ENCODE measurements around the gene SYNPO2L. TPM values are rescaled to one million over a fixed set of nuclear protein-coding genes. Genes with fewer than 3 reads are reported as not detected.

SYNPO2L gene
- total and polyA plus RNA-seq, 2 donors (not counting 1 experiment from before 2014, with no cell fraction given): under 0.01 to 0.27 TPM

DNA sequence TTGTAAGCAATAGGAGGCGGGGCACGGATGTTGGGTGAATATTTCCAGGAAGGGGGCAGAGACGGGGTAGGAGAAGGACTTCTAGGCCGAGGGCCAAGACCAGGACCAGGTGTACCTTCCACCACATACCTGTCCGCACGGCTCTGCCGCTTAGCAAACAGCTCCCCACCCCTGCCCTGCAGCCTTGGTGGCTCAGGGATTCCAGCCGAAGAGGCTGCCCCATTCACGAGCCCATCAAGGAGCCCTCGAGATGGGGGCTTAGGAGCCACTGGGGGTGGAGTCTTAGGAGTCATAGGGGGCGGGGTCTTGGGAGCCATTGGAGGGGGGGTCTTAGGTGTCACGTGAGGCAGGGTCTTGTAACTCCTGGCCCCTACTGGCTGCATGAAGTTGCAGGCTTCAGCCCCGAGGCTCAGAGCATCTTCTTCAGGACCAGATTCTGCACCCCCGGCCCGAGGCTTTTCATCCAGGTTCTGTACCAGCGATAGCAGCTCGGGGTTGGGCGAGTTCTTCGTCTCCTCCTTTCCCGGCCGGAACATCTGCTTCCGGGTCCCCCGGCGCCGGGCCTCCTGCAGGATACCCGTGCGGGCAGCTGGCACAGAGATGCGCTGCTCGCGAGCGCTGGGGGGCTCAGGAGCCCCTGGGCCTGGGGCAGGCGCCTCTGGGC lies 8.5 kb downstream of the SYNPO2L start:
- Histone ChIP-seq H3K79me2 (ENCODE audit: control insufficient read depth, insufficient read depth, low read length) (no peaks in the 10 kb centered on the region), H2AFZ (ENCODE audit: low read length) (peak overlapping the region; percentile 69), H3K9ac (ENCODE audit: insufficient read depth, low read length) (peak overlapping the region; percentile 59), H3K4me2 (ENCODE audit: extremely low read depth, insufficient read depth, low read length) (peak overlapping the region; percentile 58), H3K36me3 (ENCODE audit: control insufficient read depth, insufficient read depth, low read length) (no peaks in the 10 kb centered on the region), H3K4me3 (replicated peaks in 1 of 4; ENCODE audit: control extremely low read depth in 1 of 4, insufficient read depth in 1 of 4, low read depth in 3 of 4, low read length in 4 of 4) (peak overlapping the region in 3 of 4 experiments; percentile 13 to 65 (median 62)), H4K20me1 (ENCODE audit: control insufficient read depth, extremely low read depth, insufficient read depth, low read length) (no peaks in the 10 kb centered on the region), H3K4me1 (ENCODE audit: control insufficient read depth, extremely low read depth, insufficient read depth, low read length) (peaks cover 15% of the 10 kb centered on the region), H3K27ac (ENCODE audit: insufficient read depth, low read length) (no peak overlapping the region), H3K27me3 (ENCODE audit: control insufficient read depth, insufficient read depth, low read length) (no peaks in the 10 kb centered on the region), H3K9me3 (ENCODE audit: control insufficient read depth, insufficient read depth, low read depth, low read length) (no peaks in the 10 kb centered on the region)
- peak; percentile 40 to 56 for DNase-seq (ENCODE audit: low read depth in 2 of 2)
- TF ChIP-seq, protein P1, sequence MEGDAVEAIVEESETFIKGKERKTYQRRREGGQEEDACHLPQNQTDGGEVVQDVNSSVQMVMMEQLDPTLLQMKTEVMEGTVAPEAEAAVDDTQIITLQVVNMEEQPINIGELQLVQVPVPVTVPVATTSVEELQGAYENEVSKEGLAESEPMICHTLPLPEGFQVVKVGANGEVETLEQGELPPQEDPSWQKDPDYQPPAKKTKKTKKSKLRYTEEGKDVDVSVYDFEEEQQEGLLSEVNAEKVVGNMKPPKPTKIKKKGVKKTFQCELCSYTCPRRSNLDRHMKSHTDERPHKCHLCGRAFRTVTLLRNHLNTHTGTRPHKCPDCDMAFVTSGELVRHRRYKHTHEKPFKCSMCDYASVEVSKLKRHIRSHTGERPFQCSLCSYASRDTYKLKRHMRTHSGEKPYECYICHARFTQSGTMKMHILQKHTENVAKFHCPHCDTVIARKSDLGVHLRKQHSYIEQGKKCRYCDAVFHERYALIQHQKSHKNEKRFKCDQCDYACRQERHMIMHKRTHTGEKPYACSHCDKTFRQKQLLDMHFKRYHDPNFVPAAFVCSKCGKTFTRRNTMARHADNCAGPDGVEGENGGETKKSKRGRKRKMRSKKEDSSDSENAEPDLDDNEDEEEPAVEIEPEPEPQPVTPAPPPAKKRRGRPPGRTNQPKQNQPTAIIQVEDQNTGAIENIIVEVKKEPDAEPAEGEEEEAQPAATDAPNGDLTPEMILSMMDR (conservative IDR thresholded peaks at IDR 0.05 in 1 of 2, IDR thresholded peaks at IDR 0.05 in 1 of 2; ENCODE audit: low read depth in 1 of 2, low read length in 2 of 2): no peak
- no peak for TF ChIP-seq EZH2 (IDR thresholded peaks at IDR 0.05; ENCODE audit: low read length, missing control alignments)

DNA sequence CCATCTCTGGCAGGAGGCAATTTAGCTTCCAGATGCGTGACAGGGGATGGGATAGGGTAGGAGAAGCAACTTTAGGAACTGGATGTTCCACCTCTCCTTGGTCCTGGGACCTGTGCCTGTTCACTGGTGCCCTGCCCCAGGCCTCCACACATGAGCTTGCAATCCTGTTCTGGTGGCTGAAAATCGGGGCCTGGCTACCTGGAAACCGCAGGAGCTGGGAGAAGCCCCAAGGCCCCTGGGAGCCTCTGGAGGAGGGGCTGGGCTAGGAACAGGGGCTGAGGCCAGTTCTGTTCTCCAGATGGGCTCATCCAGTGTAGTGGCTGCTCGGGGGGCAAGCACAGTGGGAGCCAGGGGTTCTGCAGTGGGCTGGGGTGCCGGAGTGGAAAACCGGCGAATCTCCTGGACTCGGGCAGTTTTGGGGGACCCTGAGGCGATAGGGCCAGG lies 9.2 kb downstream of the SYNPO2L start:
- no peak overlapping the region for H3K27ac ChIP-seq (ENCODE audit: insufficient read depth, low read length)
- no peak overlapping the region for H3K4me2 ChIP-seq (ENCODE audit: extremely low read depth, insufficient read depth, low read length)
- no peaks in the 10 kb centered on the region for H4K20me1 ChIP-seq (ENCODE audit: control insufficient read depth, extremely low read depth, insufficient read depth, low read length)
- H3K79me2 ChIP-seq (ENCODE audit: control insufficient read depth, insufficient read depth, low read length): no peaks in the 10 kb centered on the region
- H3K4me1 ChIP-seq (ENCODE audit: control insufficient read depth, extremely low read depth, insufficient read depth, low read length): peaks cover 15% of the 10 kb centered on the region
- no peak overlapping the region for H2AFZ ChIP-seq (ENCODE audit: low read length)
- H3K27me3 ChIP-seq (ENCODE audit: control insufficient read depth, insufficient read depth, low read length): no peaks in the 10 kb centered on the region
- DNase-seq (ENCODE audit: low read depth in 2 of 2): no peak
- no peaks in the 10 kb centered on the region for H3K36me3 ChIP-seq (ENCODE audit: control insufficient read depth, insufficient read depth, low read length)
- TF ChIP-seq, protein P1 (conservative IDR thresholded peaks at IDR 0.05 in 1 of 2, IDR thresholded peaks at IDR 0.05 in 1 of 2; ENCODE audit: low read depth in 1 of 2, low read length in 2 of 2): no peak
- TF ChIP-seq EZH2 (IDR thresholded peaks at IDR 0.05; ENCODE audit: low read length, missing control alignments): no peak
- no peaks in the 10 kb centered on the region for H3K9me3 ChIP-seq (ENCODE audit: control insufficient read depth, insufficient read depth, low read depth, low read length)
- H3K4me3 ChIP-seq (replicated peaks in 1 of 4; ENCODE audit: control extremely low read depth in 1 of 4, insufficient read depth in 1 of 4, low read depth in 3 of 4, low read length in 4 of 4): no peak overlapping the region
- no peak overlapping the region for H3K9ac ChIP-seq (ENCODE audit: insufficient read depth, low read length)

DNA sequence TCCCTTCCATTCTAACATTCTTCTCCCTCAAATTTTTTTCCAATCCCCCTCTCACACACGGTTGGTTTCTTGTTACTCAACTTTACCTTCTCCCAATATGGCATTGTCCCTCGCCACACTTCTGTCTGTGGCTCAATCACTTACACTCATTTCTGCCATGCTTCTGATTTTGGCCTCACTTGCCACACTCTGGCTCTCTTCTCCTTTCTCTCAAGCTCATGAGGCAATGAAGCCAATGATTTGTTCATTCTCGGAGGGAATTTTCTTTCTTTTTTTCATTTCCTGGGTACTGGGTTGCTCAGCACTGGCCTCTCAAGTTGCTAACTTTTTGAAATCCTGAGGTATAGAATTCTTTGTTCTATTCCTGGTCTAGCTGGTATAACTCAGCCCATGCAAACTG lies 10.6 kb downstream of the SYNPO2L start:
- Histone ChIP-seq H2AFZ (ENCODE audit: low read length) (no peak overlapping the region), H3K36me3 (ENCODE audit: control insufficient read depth, insufficient read depth, low read length) (no peaks in the 10 kb centered on the region), H3K9ac (ENCODE audit: insufficient read depth, low read length) (no peak overlapping the region), H3K27me3 (ENCODE audit: control insufficient read depth, insufficient read depth, low read length) (peaks cover 3% of the 10 kb centered on the region), H3K27ac (ENCODE audit: insufficient read depth, low read length) (no peak overlapping the region), H3K79me2 (ENCODE audit: control insufficient read depth, insufficient read depth, low read length) (no peaks in the 10 kb centered on the region), H3K4me2 (ENCODE audit: extremely low read depth, insufficient read depth, low read length) (no peak overlapping the region), H4K20me1 (ENCODE audit: control insufficient read depth, extremely low read depth, insufficient read depth, low read length) (no peaks in the 10 kb centered on the region), H3K9me3 (ENCODE audit: control insufficient read depth, insufficient read depth, low read depth, low read length) (no peaks in the 10 kb centered on the region), H3K4me1 (ENCODE audit: control insufficient read depth, extremely low read depth, insufficient read depth, low read length) (peaks cover 8% of the 10 kb centered on the region), H3K4me3 (replicated peaks in 1 of 4; ENCODE audit: control extremely low read depth in 1 of 4, insufficient read depth in 1 of 4, low read depth in 3 of 4, low read length in 4 of 4) (no peak overlapping the region)
- DNase-seq (ENCODE audit: low read depth in 2 of 2): no peak
- no peak for TF ChIP-seq EZH2 (IDR thresholded peaks at IDR 0.05; ENCODE audit: low read length, missing control alignments)
- TF ChIP-seq, protein P1 (conservative IDR thresholded peaks at IDR 0.05 in 1 of 2, IDR thresholded peaks at IDR 0.05 in 1 of 2; ENCODE audit: low read depth in 1 of 2, low read length in 2 of 2): no peak

Measured in fibroblast of lung (primary cell).